SKM-1 treated with dmso at 0.1 percent for 144 hours (cell line): ENCODE results near the gene ELAVL2.
"Not testable (repeated sequence)": the region's sequence is repeated elsewhere in the genome, so short reads cannot be mapped to it uniquely, and the experiment has no call there.

Experiments
- DNase-seq: peaks from one replicate; lab custom pipeline; 2025; ENCODE audit not compliant: unreplicated experiment; lab: John Stamatoyannopoulos, UW

Gene ELAVL2

GRCh38 chr9:23725279-23725946 lies 100.6 kb downstream of the ELAVL2 start:
- no peak for DNase-seq

GRCh38 chr9:23723672-23724071 lies 102.4 kb downstream of the ELAVL2 start:
- DNase-seq: no peak

DNA sequence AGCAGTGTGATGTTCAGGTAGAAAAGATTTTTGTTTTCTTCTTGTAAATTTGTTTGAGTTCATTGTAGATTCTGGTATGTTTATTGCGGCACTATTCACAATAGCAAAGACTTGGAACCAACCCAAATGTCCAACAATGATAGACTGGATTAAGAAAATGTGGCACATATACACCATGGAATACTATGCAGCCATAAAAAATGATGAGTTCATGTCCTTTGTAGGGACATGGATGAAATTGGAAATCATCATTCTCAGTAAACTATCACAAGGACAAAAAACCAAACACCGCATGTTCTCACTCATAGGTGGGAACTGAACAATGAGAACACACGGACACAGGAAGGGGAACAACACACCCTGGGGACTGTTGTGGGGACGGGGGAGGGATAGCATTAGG lies 103.0 kb downstream of the ELAVL2 start:
- not testable (repeated sequence) for DNase-seq

- no peak for DNase-seq
Measured at GRCh38 chr9:23721466-23721865, 104.6 kb downstream of the ELAVL2 start.

- no peak for DNase-seq
Measured at GRCh38 chr9:23717505-23717904, 108.5 kb downstream of the ELAVL2 start.

DNA sequence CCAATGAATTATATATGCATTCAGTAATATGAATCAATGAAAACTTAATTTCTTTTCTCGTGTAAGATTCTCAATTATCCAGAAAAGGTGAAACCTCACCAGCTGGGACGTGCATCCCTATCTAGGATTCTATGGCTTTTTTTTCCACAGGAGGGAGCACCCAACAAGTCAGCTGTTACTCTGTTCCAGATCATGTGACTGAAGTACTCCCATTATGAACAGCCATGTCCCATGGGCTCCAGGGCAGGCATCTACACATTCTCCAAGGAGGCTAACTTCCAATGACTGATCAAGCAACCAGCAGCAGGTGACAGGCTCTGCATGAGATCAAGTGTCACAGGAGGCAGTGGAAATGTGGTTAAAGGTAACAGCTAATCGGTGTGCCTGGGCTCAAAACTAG lies 118.8 kb downstream of the ELAVL2 start:
- DNase-seq: no peak

DNA sequence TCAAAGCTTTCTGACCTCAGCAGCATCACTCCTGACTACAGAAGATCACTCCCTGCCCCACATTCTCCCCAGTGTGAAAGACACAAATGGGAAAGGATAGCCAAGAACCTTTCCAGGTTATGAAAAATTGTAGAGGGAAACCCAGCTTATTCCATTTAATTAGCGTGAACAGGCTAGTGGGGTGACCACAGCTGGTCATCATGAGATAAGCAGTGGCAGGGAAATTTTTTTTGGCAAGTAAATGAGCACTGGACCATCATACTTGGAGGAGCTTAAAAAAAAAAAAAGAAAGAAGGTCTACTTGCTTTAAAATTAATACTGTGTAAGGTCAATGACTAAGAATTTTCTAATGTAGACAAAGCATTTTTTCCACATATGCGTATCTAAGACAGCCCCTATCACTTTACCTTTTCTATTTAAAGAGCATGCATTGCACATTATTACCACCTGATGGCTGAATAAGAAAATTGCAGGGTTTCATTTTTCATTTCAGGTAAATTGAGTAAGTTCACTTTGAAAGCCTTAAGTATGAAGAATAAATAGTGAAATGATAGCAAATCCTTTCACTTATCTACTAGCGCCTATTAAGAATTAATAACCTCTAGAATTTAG lies 123.6 kb downstream of the ELAVL2 start:
- no peak for DNase-seq

DNA sequence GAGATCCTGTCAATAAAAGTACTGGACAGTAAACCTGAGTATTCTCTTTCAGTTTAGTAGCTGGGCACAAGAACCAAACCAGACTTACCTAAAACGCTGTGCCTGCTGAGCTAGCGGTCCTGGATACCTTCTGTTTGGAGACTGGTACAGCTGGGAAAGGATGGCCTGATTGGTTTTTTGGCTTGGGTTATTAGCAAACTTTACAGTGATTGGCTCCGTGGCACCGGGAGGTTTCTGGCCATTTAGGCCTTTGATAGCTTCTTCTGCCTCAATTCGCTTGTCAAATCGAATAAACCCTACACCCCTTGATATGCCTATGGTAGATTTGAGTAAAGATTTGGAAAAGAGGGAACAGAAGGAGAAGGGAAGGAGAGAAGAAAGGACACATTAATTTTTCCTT lies 124.7 kb downstream of the ELAVL2 start:
- DNase-seq: no peak

- DNase-seq: no peak
Measured at GRCh38 chr9:23700359-23700758, 125.7 kb downstream of the ELAVL2 start.

- no peak for DNase-seq
Measured at GRCh38 chr9:23698161-23698560, 127.9 kb downstream of the ELAVL2 start.

DNA sequence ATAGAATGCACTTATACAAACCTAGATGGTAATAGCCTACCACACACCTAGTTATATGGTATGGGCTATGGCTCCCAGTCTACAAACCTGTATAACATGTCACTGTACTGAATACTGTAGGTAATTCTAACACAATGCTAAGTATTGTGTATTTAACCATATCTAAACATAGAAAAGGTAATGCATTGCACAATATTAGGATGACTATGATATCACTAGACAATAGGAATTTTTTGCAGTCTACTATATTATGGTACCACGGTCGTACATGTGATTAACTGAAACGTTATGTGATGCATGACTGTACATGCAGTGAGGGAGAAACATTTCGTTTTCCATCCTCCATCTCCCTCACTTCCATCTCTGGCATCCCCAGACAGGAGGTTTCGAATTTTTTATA lies 130.5 kb downstream of the ELAVL2 start:
- DNase-seq: no peak

GRCh38 chr9:23693374-23693773 lies 132.7 kb downstream of the ELAVL2 start:
- DNase-seq: no peak

GRCh38 chr9:23686896-23687295 lies 139.1 kb downstream of the ELAVL2 start:
- DNase-seq: no peak

GRCh38 chr9:23686257-23686656 lies 139.8 kb downstream of the ELAVL2 start:
- no peak for DNase-seq

DNA sequence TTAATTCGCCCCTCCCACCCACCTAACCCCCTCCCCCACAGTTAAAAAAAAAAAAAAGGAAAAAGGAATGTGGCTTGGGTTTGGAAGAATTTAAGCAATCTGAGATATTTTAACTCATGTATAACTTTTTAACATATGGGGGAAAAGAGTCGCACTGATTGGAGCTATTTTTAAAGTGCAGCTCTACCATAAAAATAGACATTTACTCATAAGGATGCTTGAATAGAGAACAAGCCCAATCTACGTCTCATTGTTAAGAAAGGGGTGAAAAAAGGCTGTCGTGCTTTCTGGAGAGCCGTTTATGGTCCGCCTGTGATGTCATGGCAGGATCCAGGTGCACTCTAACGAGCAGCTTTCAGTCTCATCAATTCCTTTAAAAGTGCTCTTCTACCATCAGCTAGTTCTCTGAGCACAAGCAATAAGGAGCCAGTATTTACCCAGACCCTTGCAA lies 142.4 kb downstream of the ELAVL2 start:
- DNase-seq: no peak

DNA sequence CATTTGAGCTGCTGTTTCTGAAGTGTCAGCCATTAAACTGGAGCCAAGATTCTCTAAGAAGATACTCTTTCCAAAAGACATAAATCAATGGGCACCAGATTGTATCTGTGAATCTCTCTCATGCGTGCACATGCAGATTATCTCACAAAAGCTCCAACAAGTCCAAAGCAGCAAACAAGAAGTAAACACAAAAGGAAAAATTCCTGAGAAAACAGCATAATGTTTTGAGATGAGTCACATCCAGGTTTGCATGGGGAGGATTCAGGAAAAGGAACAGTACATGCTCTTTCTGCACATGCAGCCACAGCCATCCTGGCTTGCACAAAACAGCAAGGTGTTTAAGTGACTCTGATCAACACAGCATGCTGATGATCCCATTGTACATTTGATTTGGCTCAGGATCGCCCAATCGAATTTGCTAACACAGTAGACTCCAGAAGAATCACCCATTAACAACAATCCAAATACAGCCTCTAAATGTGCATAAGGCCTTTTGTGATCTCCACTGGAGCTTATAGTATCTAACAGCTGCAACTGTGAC lies 143.1 kb downstream of the ELAVL2 start:
- DNase-seq: no peak

GRCh38 chr9:23682352-23682751 lies 143.7 kb downstream of the ELAVL2 start:
- no peak for DNase-seq

DNA sequence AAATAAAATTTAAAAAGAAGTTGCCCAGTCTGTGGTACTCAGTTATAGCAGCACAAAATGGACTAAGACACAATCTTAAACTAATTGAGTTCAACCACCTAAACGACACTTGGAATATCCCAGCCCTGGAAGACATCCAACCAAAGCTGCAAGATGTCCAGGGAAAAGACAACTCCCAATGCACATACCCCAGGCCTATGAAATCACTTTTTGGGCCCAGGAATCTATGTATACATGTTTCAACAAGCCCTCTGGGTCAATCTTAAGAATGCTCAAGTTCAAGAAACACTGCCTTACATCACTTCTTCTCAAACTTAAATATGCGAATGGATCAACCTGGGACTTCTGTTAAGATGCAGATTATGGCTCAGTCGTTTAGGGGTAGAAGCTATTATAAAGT lies 148.6 kb downstream of the ELAVL2 start:
- DNase-seq: no peak

DNA sequence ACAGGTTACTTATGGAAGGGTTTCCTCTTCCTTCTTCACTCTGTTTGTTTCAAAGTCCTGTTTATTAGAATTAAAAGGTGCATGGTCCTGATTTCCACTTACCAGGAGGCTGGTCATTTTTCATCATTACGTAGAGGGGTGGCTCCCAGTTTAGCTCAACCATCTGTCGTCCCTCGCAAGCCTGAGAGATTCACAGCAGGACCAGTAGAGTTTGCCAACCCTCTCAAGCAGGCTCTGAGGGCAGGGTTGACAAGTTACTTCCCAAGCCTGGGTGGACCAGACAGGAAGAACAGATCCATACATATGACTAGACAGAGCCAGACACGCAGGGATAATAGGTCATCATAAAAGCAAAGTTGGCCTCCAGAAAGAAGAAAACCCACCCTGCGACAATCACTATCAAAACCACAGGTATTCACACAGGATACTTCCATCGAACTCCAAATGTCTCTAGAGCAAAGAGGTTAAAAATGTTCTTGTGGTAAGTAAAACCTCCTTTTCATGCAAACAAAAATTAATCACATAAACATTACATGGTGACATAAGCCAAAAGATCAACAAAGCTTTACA lies 151.9 kb downstream of the ELAVL2 start:
- no peak for DNase-seq

- DNase-seq: no peak
Measured at GRCh38 chr9:23672151-23672550, 153.9 kb downstream of the ELAVL2 start.

- no peak for DNase-seq
Measured at GRCh38 chr9:23669776-23670175, 156.3 kb downstream of the ELAVL2 start.

DNA sequence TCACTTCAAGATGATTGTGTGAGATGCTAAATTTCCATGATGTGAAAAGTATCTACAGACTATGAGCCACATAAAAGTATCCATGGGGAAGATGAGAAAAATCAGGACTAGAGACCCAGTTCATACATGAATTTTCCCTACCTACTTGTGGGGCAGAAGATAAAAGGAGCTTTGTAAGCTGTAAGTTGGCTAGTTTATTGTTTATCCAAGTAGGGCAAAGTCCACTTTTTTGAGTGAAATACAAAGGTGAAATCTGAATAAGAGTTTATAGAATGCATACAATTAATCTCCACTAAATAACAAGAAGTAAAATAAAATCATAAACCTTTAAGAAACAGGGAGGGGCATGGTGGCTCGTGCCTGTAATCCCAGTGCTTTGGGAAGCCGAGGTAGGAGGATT lies 160.4 kb downstream of the ELAVL2 start:
- DNase-seq: no peak
